HepG2 (cell line): ENCODE measurements around the gene MCFD2. TPM values are rescaled to one million over a fixed set of nuclear protein-coding genes. Genes with fewer than 3 reads are reported as not detected.
A peak's percentile ranks its signal among the peaks of the same experiment; 100 is the strongest.

ENCODE experiments used
- ATAC-seq: fragments of 200-7000 bp; cut with Tn5 transposase; 3 replicates; pipeline ENCODE4 v1.9.1; 2020; ENCODE audit warnings: mild to moderate bottlenecking, moderate library complexity
- BruUV-seq: library from RNA; stranded (reverse); fragments of 400-500 nt; replicated peaks from 2 replicates; lab custom pipeline; 2021; lab: Mats Ljungman, UMichigan
- CTCF ChIA-PET: fragments of 300-600 bp; formaldehyde crosslinking; extraction: SDS; loops from one replicate; lab custom pipeline; 2021; ENCODE audit warnings: low total read pairs, inconsistent platforms, low intra/inter-chr PET ratio; lab: Yijun Ruan, JAX
- POLR2A ChIA-PET: fragments of 350-600 bp; sonication (Branson Sonifier 250); formaldehyde crosslinking; loops from one replicate; lab custom pipeline; 2020; ENCODE audit warnings: antibody characterized with exemption, inconsistent platforms; lab: Yijun Ruan, JAX
- DNase-seq: peaks from one replicate; pipeline ENCODE4 v3.0.0-alpha.2; 2015; ENCODE audit warnings: low spot score
- FAIRE-seq: peaks from 3 replicates; lab custom pipeline; 2011; peaks lifted over from hg19 to GRCh38; lab: Jason Lieb, UNC
- H2AFZ ChIP-seq: one replicate; pipeline ENCODE4 v1.6.1; 2011; ENCODE audit warnings: low read length, inconsistent platforms
- H3K27ac ChIP-seq: fragments of 300-600 bp; 3 replicates; pipeline ENCODE4 v1.8.0; 2011; ENCODE audit warnings: mixed run types, mild to moderate bottlenecking, mixed read lengths, low read length, inconsistent platforms; ENCODE audit not compliant: insufficient read depth; ENCODE audit errors: extremely low read length
- H3K27me3 ChIP-seq, 2 experiments: fragments of 200-600 bp in 1 of 2; 2 replicates in 1 of 2; 3 replicates in 1 of 2; pipeline versions ENCODE4 v1.6.0 to v1.8.0; 2011; ENCODE audit warnings: low read length in 2 of 2, mild to moderate bottlenecking in 2 of 2, moderate library complexity in 2 of 2, inconsistent platforms in 1 of 2; ENCODE audit not compliant: insufficient read depth in 2 of 2, control insufficient read depth in 1 of 2
- H3K36me3 ChIP-seq, 2 experiments: fragments of 200-600 bp in 1 of 2; replicated peaks in 1 of 2; 2 replicates in 1 of 2; 3 replicates in 1 of 2; pipeline versions ENCODE4 v1.5.1 to v1.8.0; 2011; ENCODE audit warnings: low read length in 2 of 2, inconsistent platforms in 1 of 2; ENCODE audit not compliant: insufficient read depth in 2 of 2, control insufficient read depth in 1 of 2
- H3K4me1 ChIP-seq: 2 replicates; pipeline ENCODE4 v1.5.1; 2012; ENCODE audit warnings: low read length, inconsistent platforms; ENCODE audit not compliant: insufficient read depth
- H3K4me2 ChIP-seq: 2 replicates; pipeline ENCODE4 v1.6.0; 2011; ENCODE audit warnings: low read depth, low read length, inconsistent platforms
- H3K4me3 ChIP-seq, 3 experiments: fragments of 200-600 bp in 1 of 3; sonication (generic), shearing (Covaris generic) in 1 of 3; replicated peaks in 1 of 3; 2 replicates each; pipeline ENCODE4 v1.5.1; 2011 to 2016; ENCODE audit warnings: low read length in 3 of 3, inconsistent platforms in 2 of 3, low read depth in 2 of 3, mild to moderate bottlenecking in 2 of 3, control low read depth in 1 of 3, mixed read lengths in 1 of 3; ENCODE audit not compliant: insufficient read depth in 1 of 3
- H3K79me2 ChIP-seq: one replicate; pipeline ENCODE4 v1.6.1; 2011; ENCODE audit warnings: low read length, inconsistent platforms; ENCODE audit not compliant: insufficient read depth
- H3K9ac ChIP-seq: 2 replicates; pipeline ENCODE4 v1.6.0; 2011; ENCODE audit warnings: mild to moderate bottlenecking, low read depth, low read length, inconsistent platforms; ENCODE audit not compliant: insufficient read depth
- H3K9me3 ChIP-seq: 2 replicates; pipeline ENCODE4 v1.5.1; 2012; ENCODE audit warnings: mild to moderate bottlenecking, low read length
- H4K20me1 ChIP-seq: 2 replicates; pipeline ENCODE4 v1.6.0; 2011; ENCODE audit warnings: inconsistent platforms, mild to moderate bottlenecking, low read length, moderate library complexity; ENCODE audit not compliant: insufficient read depth
- FIP1L1 ChIP-seq: fragments of 200-400 bp; formaldehyde crosslinking; IDR thresholded peaks from 2 replicates; pipeline ENCODE4 v1.6.1; 2018; ENCODE audit warnings: low read depth, mild to moderate bottlenecking, low read length, moderate library complexity, borderline replicate concordance; ENCODE audit not compliant: insufficient read depth
- FOSL2 ChIP-seq: sonication (generic); formaldehyde crosslinking; IDR thresholded peaks from 2 replicates; pipeline ENCODE4 v1.4.0; 2020; ENCODE audit warnings: missing genetic modification reagents
- KAT8 ChIP-seq: IDR thresholded peaks from 2 replicates; pipeline ENCODE4 v1.6.1; 2016; ENCODE audit warnings: missing genetic modification reagents, missing compliant biosample characterization
- LCORL ChIP-seq, 2 experiments: fragments of 450-650 bp in 1 of 2; sonication (generic) in 1 of 2; formaldehyde crosslinking in 1 of 2; IDR thresholded peaks; 2 replicates each; pipeline versions ENCODE4 v1.5.0 to v1.6.1; 2017 to 2020; ENCODE audit warnings: antibody characterized with exemption in 1 of 2, missing genetic modification reagents in 1 of 2
- MAZ ChIP-seq, 2 experiments: sonication (generic) in 1 of 2; formaldehyde crosslinking in 1 of 2; IDR thresholded peaks; 2 replicates each; pipeline versions ENCODE4 v1.5.0 to v1.6.1; 2012 to 2020; ENCODE audit warnings: low read depth in 2 of 2, mild to moderate bottlenecking in 2 of 2, borderline replicate concordance in 1 of 2, improper control_type of control experiment in 1 of 2, low read length in 1 of 2, missing genetic modification reagents in 1 of 2, moderate library complexity in 1 of 2
- NR2F1 ChIP-seq, 2 experiments: fragments of 450-650 bp in 1 of 2; formaldehyde crosslinking in 1 of 2; IDR thresholded peaks; 2 replicates each; pipeline versions ENCODE4 v1.5.0 to v1.6.1; 2016 to 2020; ENCODE audit warnings: mild to moderate bottlenecking in 1 of 2, missing compliant biosample characterization in 1 of 2, missing genetic modification reagents in 1 of 2, moderate library complexity in 1 of 2
- SIN3A ChIP-seq: IDR thresholded peaks from 2 replicates; pipeline ENCODE4 v1.6.1; 2011; ENCODE audit warnings: low read depth, mild to moderate bottlenecking, control low read depth, low read length, borderline replicate concordance
- SNAI1 ChIP-seq: sonication (generic); formaldehyde crosslinking; IDR thresholded peaks from 2 replicates; pipeline ENCODE4 v1.5.0; 2020; ENCODE audit warnings: mild to moderate bottlenecking, missing genetic modification reagents, borderline replicate concordance
- SOX5 ChIP-seq: IDR thresholded peaks from 2 replicates; pipeline ENCODE4 v1.6.1; 2016; ENCODE audit warnings: borderline replicate concordance
- TRIM22 ChIP-seq: fragments of 450-650 bp; IDR thresholded peaks from 2 replicates; pipeline ENCODE4 v1.6.1; 2017
- ZFP36L1 ChIP-seq: sonication (generic); formaldehyde crosslinking; IDR thresholded peaks from 2 replicates; pipeline ENCODE4 v1.8.0; 2022; ENCODE audit warnings: mild to moderate bottlenecking, missing genetic modification reagents, moderate library complexity
- WGBS: methylation state at CpG from one replicate; pipeline ENCODE4 v1.1.6; 2017; ENCODE audit warnings: low lambda C conversion rate; 5-methylcytosine and 5-hydroxymethylcytosine counted together
- in situ Hi-C: cut with HindIII; loops from 2 replicates; pipeline ENCODE4 v1.10.0; 2017; ENCODE audit warnings: low pct_unique_long_range_greater_than_20kb; ENCODE audit not compliant: extremely low pct_ligation_motif_present
- intact Hi-C: fragments of 100-400 bp; cut with micrococcal nuclease; formaldehyde crosslinking; loops from one replicate; pipeline ENCODE4 v1.10.0; 2022; ENCODE audit not compliant: unreplicated experiment
- polyA plus RNA-seq, 8 experiments: library from polyadenylated mRNA; depleted of rRNA in 3 of 8; stranded (reverse) in 7 of 8; unstranded in 1 of 8; fragments of >200 nt; fragmentation: Illumina TruSeq in 4 of 8; extraction: Trizol in 4 of 8; gene quantifications; 2 replicates each; pipeline versions ENCODE4 v1.2.1 to v1.2.3, GENCODE V29; 2011 to 2016; ENCODE audit warnings: low read depth in 4 of 8, missing spikeins in 1 of 8, mixed read lengths in 1 of 8; ENCODE audit not compliant: insufficient read depth in 1 of 8
- total RNA-seq, 5 experiments: library from RNA; depleted of rRNA; stranded (reverse); fragments of >200 nt; fragmentation: Illumina TruSeq; extraction: Trizol; gene quantifications; 2 replicates each; pipeline ENCODE4 v1.2.3, GENCODE V29; 2016; ENCODE audit warnings: low read depth in 1 of 5
- TF ChIP-seq, protein P1 (sequence below): sonication (generic); formaldehyde crosslinking; IDR thresholded peaks from 2 replicates; pipeline ENCODE4 v1.4.0; 2020; ENCODE audit warnings: mild to moderate bottlenecking, missing genetic modification reagents, borderline replicate concordance
- TF ChIP-seq, protein P2 (sequence below): sonication (generic); formaldehyde crosslinking; IDR thresholded peaks from 2 replicates; pipeline ENCODE4 v1.4.0; 2020; ENCODE audit warnings: missing genetic modification reagents

The MCFD2 gene
- total and polyA plus RNA-seq, 2 of the 13 experiments (the other 11 are each of a cell fraction or from before 2014, with no cell fraction given): 183 to 232 TPM

- ChIA-PET CTCF (no interaction called here), POLR2A (interaction anchor here (1.0 kb wide), 1 partner anchor 45 kb away, joined by 3 read pairs; no protein-coding TSS in a partner anchor)
- FAIRE-seq (no peak), ATAC-seq (peak; percentile 25), DNase-seq (peak; percentile 52)
- intact Hi-C loops: no loop called here
- peaks cover 55% of the 10 kb centered on the region for H3K4me1 ChIP-seq
- peaks cover 59% of the 10 kb centered on the region for H3K79me2 ChIP-seq
- no peaks in the 10 kb centered on the region for H3K9me3 ChIP-seq
- peak overlapping the region; percentile 58 for H3K27ac ChIP-seq
- H2AFZ ChIP-seq: no peak overlapping the region
- no peak overlapping the region; a peak in 1 of 6 replicates for H3K4me3 ChIP-seq
- peaks cover 27% of the 10 kb centered on the region for H4K20me1 ChIP-seq
- H3K4me2 ChIP-seq: peak overlapping the region; percentile 30; the same call in 1 of the 2 replicates
- peaks cover 27 to 63% of the 10 kb centered on the region in 2 experiments for H3K36me3 ChIP-seq
- in situ Hi-C loops: no loop called here
- no TSS peak for BruUV-seq
- no peaks in the 10 kb centered on the region; a peak in 1 of 5 replicates for H3K27me3 ChIP-seq
- no peak overlapping the region for H3K9ac ChIP-seq
- WGBS: 73% methylated on average over 6 of the region's 6 CpGs
- no peak for TF ChIP-seq TRIM22
- TF ChIP-seq ZFP36L1 (CRISPR knock-in tag): 0 out of 2 replicates have a peak, but pooled peaks have one; percentile 18
- peak; percentile 71 for TF ChIP-seq SOX5 (CRISPR knock-in tag)
- TF ChIP-seq FIP1L1: no peak
- TF ChIP-seq, protein P1, sequence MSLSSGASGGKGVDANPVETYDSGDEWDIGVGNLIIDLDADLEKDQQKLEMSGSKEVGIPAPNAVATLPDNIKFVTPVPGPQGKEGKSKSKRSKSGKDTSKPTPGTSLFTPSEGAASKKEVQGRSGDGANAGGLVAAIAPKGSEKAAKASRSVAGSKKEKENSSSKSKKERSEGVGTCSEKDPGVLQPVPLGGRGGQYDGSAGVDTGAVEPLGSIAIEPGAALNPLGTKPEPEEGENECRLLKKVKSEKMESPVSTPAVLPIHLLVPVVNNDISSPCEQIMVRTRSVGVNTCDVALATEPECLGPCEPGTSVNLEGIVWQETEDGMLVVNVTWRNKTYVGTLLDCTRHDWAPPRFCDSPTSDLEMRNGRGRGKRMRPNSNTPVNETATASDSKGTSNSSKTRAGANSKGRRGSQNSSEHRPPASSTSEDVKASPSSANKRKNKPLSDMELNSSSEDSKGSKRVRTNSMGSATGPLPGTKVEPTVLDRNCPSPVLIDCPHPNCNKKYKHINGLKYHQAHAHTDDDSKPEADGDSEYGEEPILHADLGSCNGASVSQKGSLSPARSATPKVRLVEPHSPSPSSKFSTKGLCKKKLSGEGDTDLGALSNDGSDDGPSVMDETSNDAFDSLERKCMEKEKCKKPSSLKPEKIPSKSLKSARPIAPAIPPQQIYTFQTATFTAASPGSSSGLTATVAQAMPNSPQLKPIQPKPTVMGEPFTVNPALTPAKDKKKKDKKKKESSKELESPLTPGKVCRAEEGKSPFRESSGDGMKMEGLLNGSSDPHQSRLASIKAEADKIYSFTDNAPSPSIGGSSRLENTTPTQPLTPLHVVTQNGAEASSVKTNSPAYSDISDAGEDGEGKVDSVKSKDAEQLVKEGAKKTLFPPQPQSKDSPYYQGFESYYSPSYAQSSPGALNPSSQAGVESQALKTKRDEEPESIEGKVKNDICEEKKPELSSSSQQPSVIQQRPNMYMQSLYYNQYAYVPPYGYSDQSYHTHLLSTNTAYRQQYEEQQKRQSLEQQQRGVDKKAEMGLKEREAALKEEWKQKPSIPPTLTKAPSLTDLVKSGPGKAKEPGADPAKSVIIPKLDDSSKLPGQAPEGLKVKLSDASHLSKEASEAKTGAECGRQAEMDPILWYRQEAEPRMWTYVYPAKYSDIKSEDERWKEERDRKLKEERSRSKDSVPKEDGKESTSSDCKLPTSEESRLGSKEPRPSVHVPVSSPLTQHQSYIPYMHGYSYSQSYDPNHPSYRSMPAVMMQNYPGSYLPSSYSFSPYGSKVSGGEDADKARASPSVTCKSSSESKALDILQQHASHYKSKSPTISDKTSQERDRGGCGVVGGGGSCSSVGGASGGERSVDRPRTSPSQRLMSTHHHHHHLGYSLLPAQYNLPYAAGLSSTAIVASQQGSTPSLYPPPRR (CRISPR knock-in tag): 0 out of 2 replicates have a peak, but pooled peaks have one; percentile 54
- no peak for TF ChIP-seq SNAI1 (CRISPR knock-in tag)
- TF ChIP-seq FOSL2 (CRISPR knock-in tag): peak; percentile 82
- no peak for TF ChIP-seq LCORL (IDR thresholded peaks at IDR 0.05)
- TF ChIP-seq LCORL (CRISPR knock-in tag; IDR thresholded peaks at IDR 0.05): peak; percentile 62; the same call in 1 of the 2 replicates
- TF ChIP-seq MAZ (IDR thresholded peaks at IDR 0.05; ENCODE audit: borderline replicate concordance, low read depth, low read length): no peak
- peak; percentile 23; the same call in 1 of the 2 replicates for TF ChIP-seq MAZ (CRISPR knock-in tag; IDR thresholded peaks at IDR 0.05; ENCODE audit: low read depth)
- TF ChIP-seq, protein P2, sequence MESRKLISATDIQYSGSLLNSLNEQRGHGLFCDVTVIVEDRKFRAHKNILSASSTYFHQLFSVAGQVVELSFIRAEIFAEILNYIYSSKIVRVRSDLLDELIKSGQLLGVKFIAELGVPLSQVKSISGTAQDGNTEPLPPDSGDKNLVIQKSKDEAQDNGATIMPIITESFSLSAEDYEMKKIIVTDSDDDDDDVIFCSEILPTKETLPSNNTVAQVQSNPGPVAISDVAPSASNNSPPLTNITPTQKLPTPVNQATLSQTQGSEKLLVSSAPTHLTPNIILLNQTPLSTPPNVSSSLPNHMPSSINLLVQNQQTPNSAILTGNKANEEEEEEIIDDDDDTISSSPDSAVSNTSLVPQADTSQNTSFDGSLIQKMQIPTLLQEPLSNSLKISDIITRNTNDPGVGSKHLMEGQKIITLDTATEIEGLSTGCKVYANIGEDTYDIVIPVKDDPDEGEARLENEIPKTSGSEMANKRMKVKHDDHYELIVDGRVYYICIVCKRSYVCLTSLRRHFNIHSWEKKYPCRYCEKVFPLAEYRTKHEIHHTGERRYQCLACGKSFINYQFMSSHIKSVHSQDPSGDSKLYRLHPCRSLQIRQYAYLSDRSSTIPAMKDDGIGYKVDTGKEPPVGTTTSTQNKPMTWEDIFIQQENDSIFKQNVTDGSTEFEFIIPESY (CRISPR knock-in tag): peak; percentile 66; the same call in 1 of the 2 replicates
- peak in 1 of 2 experiments; percentile 68; a peak in 2 of 4 replicates for TF ChIP-seq NR2F1 (CRISPR knock-in tag; IDR thresholded peaks at IDR 0.05)
- TF ChIP-seq KAT8 (CRISPR knock-in tag): 0 out of 2 replicates have a peak, but pooled peaks have one; percentile 24
- TF ChIP-seq SIN3A: peak; percentile 13; the same call in 1 of the 2 replicates
Measured at GRCh38 chr2:46909771-46910419, 5.7 kb downstream of the MCFD2 start.
